CD1c-positive myeloid dendritic cell (primary cell): ENCODE results near the gene LRRC40.
A peak's percentile ranks its signal among the peaks of the same experiment; 100 is the strongest.
"Not testable (repeated sequence)": the region's sequence is repeated elsewhere in the genome, so short reads cannot be mapped to it uniquely, and the experiment has no call there.

Experiments
- DNase-seq: peaks from one replicate; pipeline ENCODE4 v3.0.0-alpha.2; 2016; ENCODE audit errors: extremely low spot score

Gene LRRC40

DNA sequence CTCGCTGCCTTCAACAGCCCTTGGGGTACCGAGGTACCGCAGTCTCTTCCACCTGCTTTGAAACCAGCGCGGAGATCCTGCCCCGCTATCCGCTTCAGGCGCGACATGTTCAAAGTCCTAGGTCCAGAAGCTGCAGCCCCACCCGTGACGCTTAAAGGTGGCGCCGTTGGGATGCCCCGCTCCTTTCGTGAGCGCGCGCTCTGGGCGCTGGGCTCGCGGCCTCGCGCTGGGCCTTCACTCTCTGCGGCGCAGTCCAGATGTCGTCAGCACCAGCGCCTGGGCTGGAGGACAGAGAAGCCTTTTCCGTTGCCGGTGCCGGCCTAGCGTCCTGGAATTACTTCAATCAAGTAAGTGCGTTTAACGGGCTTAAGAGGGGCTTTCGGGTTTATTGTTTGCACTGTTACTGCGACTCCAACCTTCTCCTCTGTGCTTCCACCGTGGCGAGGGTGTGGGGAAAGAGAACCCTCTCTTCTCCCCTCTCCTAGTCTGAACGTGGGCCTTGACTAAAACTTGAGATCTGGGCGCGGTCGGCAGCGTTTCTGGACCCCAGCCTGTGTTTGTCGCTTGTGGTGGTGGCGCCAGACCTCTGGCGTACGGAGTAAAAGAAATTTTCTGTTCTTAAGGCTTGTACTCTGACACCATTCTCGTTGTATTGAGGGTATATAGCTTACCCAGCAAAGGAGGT is at the start of gene LRRC40:
LRRC40 (minus strand) TSS at position 146 of the 685 bp plus-strand sequence; CDS start at position 107, 39 bp downstream.
- peak; percentile 98 for DNase-seq

DNA sequence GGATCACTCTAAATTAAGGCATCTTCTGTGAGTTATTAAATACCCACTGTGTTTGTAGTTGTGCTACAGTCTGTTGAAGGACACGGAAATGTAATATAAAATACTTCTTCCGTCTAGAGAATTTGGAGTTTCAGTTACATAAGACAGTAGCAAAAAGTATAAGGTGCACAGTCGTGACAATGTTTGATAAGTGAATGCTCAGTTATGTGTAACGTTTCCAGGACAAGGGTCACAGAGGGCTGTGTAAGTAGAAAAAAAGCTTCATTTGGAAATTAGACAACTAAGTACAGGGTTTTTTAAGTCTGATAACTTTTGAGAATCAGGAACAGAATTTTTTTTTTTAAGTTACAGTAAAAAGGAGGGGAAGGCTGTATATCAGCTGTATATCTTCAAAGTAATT is 43.4 kb upstream of the LRRC40 start:
- DNase-seq, result no peak

DNA sequence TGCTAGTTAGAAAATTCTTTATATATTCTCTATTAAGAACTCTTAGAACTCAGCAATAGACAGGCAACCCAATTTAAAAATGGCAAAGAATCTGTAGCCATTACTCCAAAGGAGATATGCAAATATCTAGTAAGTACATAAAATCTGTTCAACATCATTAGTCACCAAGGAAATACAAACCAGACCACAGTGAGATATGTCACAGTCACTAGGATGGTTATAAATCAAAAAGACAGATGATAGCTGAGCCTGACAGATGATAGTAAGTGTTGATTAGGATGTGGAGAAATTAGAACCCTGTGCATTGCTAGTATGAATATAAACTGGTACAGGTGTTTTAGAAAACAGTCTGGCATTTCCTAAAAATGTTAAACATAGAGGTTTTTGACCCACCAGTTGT is 42.4 kb upstream of the LRRC40 start:
- no peak for DNase-seq

DNA sequence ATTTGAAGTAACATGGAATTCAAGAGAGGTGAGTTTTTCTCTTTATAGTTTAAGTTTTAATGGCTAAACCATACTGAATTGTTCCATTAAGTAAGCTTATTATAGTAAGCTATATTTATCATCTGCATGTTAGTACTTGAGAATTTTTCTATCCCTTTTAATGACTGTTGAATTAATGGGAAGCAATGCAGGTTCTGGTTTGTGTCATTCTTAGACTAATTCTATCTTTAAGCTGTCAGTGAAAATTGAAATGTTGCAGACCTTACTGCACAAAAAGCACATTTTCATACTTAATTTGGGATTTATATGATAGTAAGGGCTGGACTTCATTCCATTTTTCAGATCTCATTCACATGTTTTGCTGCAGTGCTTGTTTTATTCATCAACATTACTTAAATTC is 41.7 kb upstream of the LRRC40 start:
- DNase-seq, result no peak

DNA sequence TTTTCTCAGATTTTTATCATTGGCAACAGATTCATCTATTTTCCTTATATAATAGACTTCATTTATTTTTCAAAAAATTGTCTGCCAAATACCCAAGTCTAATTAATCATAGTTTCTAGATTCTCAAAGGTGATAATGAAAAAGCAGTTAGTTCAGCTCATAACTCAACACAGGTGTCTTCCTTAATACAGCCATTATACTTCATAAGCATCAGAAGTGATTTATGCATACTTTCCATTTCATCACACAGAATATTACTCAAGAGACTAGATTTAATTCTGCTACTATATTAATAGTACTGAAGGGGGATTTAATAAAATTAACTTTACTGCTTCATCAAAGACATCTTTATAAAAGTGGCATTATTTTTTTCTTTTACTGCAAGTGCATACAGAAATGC is 34.6 kb upstream of the LRRC40 start:
- no peak for DNase-seq

DNA sequence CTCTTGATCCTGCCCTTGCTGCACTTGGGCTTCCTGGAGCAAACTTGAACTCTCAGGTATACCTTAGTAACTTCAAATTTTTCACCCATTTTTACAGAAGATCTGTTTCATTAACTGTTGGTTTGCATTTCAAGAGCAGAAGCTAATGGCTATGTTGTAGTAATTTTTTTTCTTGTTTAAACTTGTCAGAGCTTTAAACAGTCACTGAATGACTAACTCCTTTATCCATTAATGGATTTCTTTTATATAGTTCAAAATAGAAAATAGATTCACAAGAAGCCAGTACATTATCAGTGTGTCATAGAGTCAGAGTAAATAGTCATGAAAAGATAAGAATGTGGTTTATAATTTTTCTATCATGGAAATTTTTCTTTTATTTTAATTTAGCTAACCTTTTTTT is 29.4 kb upstream of the LRRC40 start:
- no peak for DNase-seq

GRCh38 chr1:70231475-70231874 is 26.1 kb upstream of the LRRC40 start:
- DNase-seq, result no peak

GRCh38 chr1:70228670-70229069 is 23.3 kb upstream of the LRRC40 start:
- no peak for DNase-seq

- no peak for DNase-seq
These were observed 22.1 kb upstream of the LRRC40 start for GRCh38 chr1:70227439-70227838.

DNA sequence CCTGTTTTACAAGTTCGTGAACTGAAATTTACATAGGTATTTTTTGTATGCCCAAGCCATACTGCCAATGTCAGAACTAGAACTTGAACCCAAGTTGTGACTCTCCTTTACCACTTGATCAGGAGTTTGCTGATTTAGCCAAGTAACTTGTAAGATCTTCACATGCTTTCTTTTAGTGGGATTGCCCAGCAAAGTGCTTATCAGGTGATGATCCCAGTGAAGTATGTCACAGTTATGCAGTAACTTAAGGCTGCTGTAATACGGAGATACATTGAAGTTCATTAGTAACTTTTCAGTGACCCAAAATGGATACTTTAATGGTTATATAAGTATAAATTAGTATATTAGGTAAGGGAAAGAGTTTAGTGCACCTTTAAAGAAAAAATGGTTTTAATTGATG is 19.6 kb upstream of the LRRC40 start:
- DNase-seq, result no peak

- DNase-seq, result peak; percentile 24
These were observed 17.4 kb upstream of the LRRC40 start for GRCh38 chr1:70222716-70223235.

DNA sequence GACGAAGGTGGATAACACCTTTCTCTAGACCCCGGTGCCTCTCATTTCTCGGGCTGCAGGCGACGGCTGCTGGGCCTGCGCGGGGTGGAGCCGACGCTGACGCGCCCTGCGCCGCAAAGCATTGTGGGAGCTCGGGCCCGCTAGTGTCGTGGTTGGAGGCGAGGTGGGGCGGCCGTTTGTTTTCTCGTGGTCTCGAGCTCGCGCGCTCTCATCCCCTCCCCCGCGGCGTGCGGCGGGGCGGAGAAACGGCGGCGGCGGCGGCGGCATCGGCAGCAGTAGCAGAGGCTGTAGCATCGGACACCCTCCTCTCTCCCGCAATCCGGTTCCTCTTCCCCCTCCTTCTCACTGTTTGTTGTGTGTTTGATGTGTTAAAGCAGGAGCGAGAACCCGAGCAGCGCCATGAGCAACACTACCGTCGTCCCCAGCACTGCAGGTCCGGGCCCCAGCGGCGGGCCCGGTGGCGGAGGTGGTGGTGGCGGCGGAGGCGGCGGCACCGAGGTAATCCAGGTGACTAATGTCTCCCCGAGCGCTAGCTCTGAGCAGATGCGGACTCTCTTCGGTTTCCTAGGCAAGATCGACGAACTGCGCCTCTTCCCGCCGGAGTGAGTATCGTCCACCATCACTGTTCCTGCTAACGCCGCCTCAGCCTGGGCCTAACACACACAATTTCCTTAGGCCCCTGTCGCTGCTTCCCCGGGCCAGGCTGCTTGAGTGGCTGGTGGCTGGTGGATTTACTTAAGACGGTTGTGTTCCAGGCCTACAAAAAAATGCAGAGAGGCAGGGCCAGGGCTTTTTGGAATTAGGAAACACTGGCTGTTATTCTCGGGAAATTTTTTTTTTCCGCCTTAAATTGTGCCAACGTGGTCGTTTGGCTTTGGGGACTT is 16.1 kb upstream of the LRRC40 start, which contains the start of gene SRSF11:
SRSF11 (plus strand) TSS at position 143 of the 884 bp plus-strand sequence; CDS start at position 400, 257 bp downstream.
- DNase-seq, result peak; percentile 97

GRCh38 chr1:70220517-70221237 is 15.3 kb upstream of the LRRC40 start:
- no peak for DNase-seq

DNA sequence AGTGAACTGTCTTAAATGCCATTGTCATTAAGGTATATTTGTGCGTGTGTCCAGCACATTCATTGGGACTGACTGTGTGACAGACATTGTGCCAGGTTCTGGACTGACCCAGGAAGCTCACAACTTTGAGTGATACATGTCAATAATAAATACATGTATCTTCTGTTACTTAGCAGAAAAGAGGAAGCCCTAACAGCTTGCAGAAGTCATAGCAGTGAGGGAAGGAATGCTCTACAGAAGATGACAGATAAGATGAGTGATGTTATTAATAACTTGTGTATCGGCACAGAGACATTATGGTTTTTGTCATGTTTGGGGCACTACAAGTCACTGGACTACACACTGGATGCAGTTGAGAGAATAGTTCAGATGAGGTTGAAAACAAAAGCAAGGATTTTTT is 14.6 kb upstream of the LRRC40 start:
- DNase-seq, result peak; percentile 12

GRCh38 chr1:70211541-70211940 is 6.2 kb upstream of the LRRC40 start:
- DNase-seq, result no peak

DNA sequence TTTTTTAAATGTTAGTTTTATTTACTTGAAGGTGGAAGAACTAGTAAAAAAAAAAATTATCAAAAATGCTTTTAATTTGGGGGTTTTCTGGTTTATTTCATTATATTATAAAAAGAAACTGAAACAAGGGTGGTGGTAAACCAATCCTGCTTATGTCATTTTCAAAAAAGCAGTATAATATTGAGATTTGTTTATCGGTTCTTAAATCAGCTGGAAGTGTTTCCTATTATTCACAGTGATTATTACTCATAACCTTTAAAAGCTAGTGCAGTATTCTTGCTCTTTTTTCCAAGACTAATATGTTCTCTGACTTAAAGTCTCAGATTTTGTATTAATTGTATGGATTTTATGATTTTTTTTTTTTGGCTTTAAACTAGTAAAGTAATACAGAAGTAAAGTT is 5.4 kb upstream of the LRRC40 start:
- DNase-seq, result no peak

DNA sequence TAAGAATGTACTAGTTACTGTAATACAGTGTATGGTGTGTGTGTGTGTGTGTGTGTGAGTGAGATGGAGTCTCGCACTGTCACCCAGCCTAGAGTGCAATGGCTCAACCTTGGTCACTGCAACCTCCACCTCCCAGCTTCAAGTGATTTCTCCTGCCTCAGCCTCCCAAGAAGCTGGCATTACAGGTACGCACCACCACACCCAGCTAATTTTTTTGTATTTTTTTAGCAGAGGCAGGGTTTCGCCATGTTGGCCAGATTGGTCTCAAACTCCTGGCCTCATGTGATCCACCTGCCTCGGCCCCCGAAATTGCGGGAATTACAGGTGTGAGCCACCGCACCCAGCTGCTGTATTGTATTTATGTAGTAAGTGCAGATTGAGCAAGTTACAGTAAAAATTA is 2.9 kb upstream of the LRRC40 start:
- DNase-seq, result no peak

GRCh38 chr1:70207492-70207891 is 2.1 kb upstream of the LRRC40 start:
- DNase-seq, result no peak

GRCh38 chr1:70206833-70207232 is 1.5 kb upstream of the LRRC40 start:
- not testable (repeated sequence) for DNase-seq

DNA sequence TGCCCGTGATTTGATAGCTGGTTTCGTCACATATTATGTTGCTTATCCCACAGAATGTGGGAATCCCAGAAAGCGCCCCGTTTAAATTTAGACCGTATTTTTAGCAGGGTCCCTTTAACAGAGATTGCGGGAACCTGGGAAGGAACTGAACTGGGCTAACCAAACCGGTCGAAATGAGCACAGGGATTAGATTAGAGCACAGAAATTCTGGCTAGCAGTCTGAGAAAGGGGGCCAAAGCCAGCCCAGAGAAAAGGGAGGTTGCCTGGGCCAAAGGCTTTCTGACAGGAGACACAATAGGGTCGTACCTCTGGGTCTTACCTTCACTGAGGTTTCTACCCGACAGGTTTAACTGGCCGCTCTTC is 327 bp downstream of the LRRC40 start:
- peak; percentile 14 for DNase-seq

GRCh38 chr1:70204600-70204999 is 779 bp downstream of the LRRC40 start:
- no peak for DNase-seq

DNA sequence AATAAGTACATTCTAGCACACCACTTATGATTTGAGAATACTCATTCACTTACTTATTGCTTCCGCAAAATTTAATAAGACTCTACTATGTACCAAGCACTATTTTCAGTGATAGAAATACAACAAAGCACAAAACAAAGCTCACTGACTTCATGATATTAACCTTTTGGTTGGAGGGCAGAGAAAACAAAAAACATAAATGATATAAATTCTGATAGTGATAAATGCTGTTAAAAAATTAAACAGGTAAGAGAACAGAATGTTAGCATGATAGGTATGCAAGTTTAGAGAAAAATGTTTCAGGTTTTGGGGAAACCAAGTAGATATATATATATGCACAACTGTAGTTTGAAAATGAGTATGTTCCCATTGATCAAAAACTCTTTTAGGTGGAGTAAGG is 1.2 kb downstream of the LRRC40 start:
- no peak for DNase-seq
